Nucleus accumbens (tissue), 56 donors: Measurements from ENCODE around the gene CHL1.

Source experiments
- DNase-seq, 56 donors: peaks; one replicate each; lab custom pipeline; 2025; lab: John Stamatoyannopoulos, UW

The CHL1 gene

GRCh38 chr3:196311-197148, at the start of gene CHL1:
CHL1 (plus strand) TSS chr3:196763; CDS start chr3:319777, 123,014 bp downstream.
- peak in 44 of 56 donors; percentile 10 to 76 (median 42) for DNase-seq

DNA sequence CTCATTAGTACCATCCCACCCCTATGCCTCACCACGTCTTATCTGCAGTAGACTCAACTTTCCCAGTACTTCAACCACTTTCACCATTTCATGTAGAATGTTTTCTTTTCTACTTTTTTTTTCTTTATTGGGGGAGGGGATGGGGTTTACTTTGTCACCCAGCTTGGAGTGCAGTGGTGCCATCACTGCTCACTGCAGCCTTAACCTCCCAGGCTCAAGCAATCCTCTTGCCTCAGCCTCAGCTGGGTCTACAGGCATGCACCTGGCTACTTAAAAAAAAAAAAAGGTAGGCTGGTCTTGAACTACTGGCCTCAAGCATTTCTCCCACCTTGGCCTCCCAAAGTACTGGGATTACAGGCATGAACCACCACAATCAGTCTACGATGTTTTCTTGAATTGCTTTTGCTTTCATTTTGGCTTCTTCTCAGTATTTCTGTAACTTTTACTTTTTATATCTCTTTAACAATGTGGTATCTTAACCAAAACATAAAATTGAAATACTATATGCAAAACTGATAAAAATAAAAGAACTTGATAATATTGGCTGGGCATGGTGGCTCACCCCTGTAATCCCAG, 44.9 kb upstream of the CHL1 start:
- DNase-seq, result no peak

GRCh38 chr3:159974-160373, 36.6 kb upstream of the CHL1 start:
- DNase-seq, result no peak

DNA sequence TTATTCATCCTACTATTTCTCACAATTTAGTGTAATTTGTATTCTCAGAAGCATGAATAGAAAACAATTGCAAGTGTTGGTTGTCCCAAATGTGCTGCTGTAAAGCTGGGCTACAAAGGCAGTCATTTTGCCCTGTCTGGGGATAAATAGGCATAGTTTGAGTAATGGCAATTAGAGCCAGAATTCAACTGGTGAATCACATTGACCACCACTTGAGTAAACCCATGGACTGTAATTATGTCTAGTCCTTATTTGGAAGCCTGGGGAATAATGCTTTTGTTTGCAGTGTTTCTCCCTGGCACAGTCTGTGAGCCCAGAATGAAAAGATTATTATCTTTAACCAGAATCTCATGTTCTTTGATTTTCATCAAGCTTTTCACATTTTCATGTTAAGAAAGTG, 30.5 kb upstream of the CHL1 start:
- DNase-seq, result no peak

DNA sequence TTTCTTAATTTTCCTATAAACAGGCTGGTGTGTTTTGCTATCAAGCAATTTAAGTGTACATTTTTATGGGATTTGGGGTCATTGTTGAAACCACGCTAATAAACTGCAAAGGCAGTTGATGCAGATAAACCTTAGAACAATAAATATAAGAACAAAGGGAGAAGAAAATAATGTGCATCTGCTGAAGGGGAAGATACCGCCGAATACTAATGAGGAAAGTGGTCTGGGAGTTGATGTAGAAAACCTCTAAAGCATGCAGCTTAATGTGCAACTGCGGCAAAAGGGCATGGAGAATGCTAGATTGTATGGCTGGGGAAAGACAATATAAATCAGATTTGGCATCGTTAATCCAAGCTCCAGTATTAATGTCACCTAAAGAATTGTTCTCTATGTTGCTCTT, 29.8 kb upstream of the CHL1 start:
- DNase-seq, result no peak

DNA sequence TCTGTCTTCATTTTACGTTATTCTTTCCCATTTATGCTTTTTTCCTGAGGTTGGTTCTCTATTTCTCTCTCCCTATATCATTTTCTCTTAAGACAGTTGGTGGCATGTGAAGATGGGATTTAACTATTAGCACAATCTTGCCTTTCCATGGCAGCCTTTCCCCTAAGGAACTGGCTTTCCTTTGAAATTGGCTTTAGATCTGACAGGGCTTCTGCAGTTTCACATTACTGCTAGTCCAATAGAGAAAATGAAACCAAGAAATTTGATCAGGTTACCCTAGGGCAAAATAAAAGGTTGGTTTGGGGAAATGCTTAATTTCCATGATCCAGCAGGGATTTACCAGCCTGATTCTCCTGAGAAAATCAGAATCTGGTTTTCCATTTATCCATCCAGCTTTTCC, 22.7 kb upstream of the CHL1 start:
- DNase-seq, result no peak

GRCh38 chr3:184976-185375, 11.6 kb upstream of the CHL1 start:
- no peak for DNase-seq

DNA sequence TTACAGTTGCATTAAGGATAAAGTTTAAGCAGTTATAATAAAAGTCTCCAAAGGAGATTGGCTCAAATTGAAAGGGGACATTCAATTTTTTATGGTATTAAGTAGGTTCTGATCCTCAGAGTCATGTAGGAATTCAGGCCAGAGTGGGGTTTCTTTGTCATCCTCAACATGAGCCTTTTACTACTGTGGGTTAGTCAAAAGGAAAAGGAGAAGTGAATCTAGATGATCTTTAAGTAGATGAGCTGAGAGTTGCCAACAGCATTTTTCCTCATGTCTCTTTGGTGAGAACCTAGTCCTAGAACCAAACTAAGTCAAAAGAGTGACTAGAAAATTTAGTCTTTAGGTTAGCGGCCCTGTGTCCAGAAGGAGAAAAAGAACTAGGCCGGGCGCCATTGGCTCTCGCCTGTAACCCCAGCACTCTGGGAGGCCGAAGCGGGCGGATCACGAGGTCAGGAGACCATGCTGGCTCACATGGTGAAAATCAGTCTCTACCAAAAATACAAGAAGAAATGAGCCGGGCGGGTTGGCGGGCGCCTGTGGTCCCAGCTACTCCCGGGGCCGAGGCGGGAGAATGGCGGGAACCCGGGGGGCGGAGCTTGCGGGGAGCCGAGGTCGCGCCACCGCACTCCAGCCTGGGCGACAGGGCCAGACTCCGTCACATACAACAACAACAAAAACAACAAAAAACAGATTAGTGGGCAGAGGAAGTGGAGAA, 4.2 kb upstream of the CHL1 start:
- no peak for DNase-seq

GRCh38 chr3:194001-194400, 2.6 kb upstream of the CHL1 start:
- DNase-seq, result peak in 1 of 56 donors; percentile 3

GRCh38 chr3:194421-194820, 2.1 kb upstream of the CHL1 start:
- no peak for DNase-seq

DNA sequence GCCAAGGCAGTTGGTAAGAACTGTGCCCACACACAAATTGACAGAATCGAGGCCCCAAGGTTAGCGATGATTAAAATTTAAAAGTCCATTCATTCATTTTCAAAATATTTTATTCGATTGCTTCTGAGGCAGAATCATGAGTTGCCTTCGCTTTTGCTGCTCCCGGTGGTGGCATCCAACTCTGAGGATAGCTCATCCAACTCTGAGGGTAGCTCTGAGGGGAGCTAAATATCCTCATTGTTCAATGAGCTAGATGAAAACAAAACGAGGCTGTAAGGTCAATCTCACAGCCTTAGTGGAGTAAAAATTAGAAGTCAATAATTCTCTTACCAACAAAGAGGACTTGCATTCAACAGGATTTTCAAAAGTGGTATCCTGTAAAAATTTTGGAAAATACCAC, 897 bp upstream of the CHL1 start:
- DNase-seq, result peak in 16 of 56 donors; percentile 1 to 42 (median 16)

- DNase-seq, result peak in 35 of 56 donors; percentile 12 to 65 (median 40)
These were observed 725 bp downstream of the CHL1 start for GRCh38 chr3:197149-197827.

GRCh38 chr3:197828-198491, 1.4 kb downstream of the CHL1 start:
- DNase-seq, result peak in 33 of 56 donors; percentile 4 to 73 (median 38)

GRCh38 chr3:199835-200234, 3.3 kb downstream of the CHL1 start:
- DNase-seq, result no peak

DNA sequence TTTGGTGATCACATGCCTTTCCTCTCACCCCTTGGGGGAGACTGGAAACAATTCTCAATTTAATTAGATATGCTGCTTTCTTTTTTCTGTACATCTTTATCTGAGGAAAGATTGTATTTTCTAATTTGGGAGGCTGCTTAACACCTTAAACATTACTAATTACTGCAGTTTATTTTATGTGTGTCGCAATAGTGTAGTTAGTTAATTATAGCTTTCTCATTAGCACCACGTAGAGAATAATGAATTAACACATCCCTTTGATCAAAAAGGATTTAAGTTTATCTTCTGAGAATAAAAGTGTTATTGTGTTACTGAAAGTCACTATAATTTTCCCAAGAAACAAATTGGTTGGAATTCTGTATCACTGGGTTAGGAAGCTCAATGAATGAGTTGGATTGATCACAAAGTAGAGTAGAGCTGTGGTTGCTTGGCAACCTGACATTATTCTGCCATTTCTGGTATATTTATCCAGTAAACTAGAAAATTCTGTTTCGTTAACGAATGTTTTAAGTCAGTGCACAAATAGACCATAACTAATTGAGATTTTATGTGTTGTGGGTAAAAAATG, 4.3 kb downstream of the CHL1 start:
- no peak for DNase-seq

DNA sequence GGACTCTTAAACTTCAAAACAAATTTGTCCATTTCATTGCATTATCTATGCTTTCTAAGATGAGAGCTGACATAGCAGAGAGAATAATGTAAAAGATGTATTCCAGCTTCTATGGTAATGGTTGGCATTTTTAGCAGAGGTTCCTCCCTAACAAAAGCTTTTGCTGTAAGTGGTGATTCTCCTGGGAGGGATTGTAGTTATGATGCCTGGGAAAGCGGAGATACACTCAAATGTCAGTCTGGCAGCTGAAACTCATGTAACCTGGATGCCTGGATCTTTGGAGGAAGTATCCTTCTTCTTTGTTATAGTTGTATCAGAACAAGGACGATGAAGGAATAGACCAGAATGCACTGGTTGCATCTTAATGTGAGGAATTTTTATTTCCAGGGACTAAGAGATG, 7.5 kb downstream of the CHL1 start:
- DNase-seq, result no peak

DNA sequence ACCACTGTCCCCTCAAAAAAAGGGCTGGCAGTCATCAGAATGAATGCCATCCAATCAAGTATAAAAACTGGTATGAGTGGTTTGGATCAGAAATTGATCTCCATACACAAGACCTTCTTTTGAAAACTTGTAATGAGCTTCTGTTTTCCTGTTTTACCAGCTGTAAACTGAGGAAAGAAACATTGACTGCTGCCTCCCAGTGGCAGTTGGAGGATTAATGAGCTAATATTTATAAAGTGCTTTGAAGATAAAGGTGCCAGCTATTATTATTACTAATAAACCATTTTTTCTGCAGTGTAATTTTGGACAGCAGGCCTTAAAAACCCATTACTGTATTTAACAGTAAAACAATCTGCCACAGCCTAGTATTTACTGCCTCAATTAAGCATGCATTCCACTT, 11.4 kb downstream of the CHL1 start:
- no peak for DNase-seq

DNA sequence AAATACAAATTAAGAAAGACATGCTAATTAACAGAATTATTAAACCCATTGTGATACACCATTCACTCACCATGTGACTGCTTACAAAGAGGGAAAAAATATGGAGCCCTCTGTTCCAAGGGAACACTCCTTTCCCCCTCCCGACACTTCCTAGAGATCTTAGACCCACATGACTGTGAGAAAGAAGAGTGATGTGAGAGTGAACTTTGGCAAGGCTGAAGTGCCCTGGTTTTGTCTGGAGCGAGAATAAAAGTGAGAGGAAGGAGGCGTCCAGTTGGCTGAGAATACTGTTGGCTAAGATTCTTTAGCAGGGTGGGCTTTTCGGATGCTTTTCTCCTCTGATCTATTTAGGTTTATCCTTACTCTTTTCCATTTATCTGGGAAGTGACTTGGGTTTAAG, 14.1 kb downstream of the CHL1 start:
- peak in 7 of 56 donors; percentile 3 to 23 (median 17) for DNase-seq

GRCh38 chr3:212432-212831, 15.9 kb downstream of the CHL1 start:
- DNase-seq, result no peak
